GM10266 (cell line): ENCODE measurements around the gene GOLGA6L10.

Source experiments
- DNase-seq: peaks from one replicate; pipeline ENCODE4 v3.0.0; 2012; ENCODE audit errors: extremely low spot score
- TF ChIP-seq, protein P1 (sequence below): IDR thresholded peaks from 2 replicates; pipeline ENCODE4 v1.5.1; 2012; ENCODE audit warnings: mild to moderate bottlenecking, low read depth; ENCODE audit not compliant: control insufficient read depth, insufficient read depth; ENCODE audit errors: missing control alignments

GOLGA6L10 gene

DNA sequence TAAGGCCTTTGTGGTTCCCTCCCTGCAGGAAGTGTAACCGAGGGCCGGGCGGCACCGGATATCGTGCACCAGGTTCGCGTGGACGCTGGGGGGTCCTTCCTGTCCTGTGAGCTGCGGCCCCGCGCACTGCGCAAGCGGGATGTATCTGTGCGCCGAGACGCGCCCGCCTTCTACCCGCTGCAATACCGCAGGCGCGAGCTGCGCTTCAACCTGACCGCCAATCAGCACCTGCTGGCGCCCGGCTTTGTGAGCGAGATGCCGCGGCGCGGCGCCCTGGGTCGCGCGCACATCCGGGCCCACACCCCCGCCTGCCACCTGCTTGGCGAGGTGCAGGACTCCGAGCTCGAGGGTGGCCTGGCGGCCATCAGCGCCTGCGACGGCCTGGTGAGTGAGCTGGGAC lies 50.8 kb downstream of the GOLGA6L10 start:
- TF ChIP-seq, protein P1, sequence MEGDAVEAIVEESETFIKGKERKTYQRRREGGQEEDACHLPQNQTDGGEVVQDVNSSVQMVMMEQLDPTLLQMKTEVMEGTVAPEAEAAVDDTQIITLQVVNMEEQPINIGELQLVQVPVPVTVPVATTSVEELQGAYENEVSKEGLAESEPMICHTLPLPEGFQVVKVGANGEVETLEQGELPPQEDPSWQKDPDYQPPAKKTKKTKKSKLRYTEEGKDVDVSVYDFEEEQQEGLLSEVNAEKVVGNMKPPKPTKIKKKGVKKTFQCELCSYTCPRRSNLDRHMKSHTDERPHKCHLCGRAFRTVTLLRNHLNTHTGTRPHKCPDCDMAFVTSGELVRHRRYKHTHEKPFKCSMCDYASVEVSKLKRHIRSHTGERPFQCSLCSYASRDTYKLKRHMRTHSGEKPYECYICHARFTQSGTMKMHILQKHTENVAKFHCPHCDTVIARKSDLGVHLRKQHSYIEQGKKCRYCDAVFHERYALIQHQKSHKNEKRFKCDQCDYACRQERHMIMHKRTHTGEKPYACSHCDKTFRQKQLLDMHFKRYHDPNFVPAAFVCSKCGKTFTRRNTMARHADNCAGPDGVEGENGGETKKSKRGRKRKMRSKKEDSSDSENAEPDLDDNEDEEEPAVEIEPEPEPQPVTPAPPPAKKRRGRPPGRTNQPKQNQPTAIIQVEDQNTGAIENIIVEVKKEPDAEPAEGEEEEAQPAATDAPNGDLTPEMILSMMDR = no peak
- DNase-seq = no peak

DNA sequence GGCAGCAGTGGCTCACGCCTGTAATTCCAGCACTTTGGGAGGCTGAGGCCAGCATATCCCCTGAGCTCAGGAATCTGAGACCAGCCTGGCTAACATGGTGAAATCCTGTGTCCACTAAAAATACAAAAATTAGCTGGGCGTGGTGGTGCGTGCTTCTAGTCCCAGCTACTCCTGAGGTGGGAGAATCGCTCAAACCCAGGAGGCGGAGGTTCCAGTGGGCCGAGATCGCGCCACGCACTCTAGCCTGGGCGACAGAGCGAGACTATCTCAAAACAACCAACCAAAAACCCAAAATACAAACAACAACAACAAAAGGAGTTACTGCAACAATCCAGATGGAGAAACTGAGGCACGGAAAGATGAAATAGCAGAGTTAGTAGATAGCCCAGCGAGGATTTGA lies 51.2 kb downstream of the GOLGA6L10 start:
- TF ChIP-seq, protein P1 = no peak
- no peak for DNase-seq

DNA sequence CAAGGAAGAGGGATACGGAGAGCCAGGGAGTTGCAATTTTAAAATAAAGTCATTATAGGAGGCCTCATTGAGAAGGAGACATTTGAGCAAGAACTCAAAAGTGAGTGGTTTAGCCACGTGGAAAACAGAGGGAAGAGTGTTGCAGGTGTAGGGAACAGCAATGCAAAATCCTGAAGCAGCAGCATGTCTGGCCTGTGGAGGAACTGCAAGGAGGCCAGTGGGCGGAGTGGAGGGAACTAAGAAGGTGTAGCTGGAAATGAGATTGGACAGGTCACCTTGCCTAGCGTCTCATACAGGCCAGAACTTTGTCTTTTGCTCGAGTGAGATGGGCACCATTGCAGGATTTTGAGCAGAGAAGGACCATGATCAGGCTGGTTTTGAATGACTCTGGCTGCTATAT lies 51.7 kb downstream of the GOLGA6L10 start:
- no peak for DNase-seq
- TF ChIP-seq, protein P1 = no peak

DNA sequence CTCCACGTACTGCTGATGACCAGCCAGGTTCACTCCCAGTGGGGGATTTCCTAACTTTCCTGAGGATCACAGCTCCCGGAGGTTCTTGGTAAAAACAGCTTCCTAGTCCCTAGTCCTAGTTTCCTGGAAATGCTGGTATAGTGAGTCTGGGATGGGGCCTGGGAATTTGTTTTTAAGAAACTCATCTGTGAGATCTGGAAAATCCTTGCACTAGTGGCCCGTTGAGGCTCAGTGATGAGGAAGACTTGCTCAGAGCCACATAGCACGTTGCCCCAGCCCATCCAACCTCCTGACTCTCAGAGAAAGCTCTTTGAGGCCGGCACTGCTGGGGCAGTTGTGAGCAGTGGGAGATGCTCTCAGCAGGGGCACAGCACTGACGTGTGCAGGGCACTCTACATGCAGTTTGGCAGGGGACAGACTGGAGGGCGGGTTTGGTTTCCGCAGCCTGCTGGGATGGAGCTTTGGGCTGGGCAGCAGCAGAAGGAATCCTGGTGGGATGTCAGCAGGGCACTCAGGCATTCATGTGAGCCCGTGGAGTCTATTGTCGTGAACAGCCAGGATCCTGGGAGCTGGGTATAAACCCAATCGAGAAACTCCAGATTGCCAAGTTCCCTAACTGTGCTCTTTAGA lies 55.1 kb downstream of the GOLGA6L10 start:
- DNase-seq = no peak
- TF ChIP-seq, protein P1 = no peak

DNA sequence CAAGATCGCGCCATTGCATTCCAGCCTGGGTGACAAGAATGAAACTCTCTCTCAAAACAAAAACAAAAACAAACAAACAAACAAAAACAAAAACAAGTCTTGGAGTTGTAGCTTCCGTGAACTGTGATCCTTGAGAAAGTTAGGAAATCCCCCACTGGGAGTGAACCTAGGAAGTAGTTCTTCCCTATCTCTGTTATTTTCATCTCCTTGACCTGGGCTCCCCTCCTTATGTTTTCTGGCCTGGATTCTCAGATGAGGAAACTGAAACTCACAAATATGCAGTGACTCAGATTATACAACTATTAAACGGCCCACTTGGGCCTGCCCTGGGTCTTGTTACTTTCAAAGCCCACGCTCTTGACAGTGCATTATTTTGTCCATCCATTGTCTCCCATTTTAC lies 57.0 kb downstream of the GOLGA6L10 start:
- TF ChIP-seq, protein P1 = no peak
- DNase-seq = no peak
